Measurements from ENCODE around the gene RPL10. TPM values are rescaled to one million over a fixed set of nuclear protein-coding genes. Genes with fewer than 3 reads are reported as not detected.
A peak's percentile ranks its signal among the peaks of the same experiment; 100 is the strongest.
"Not testable (repeated sequence)": the region's sequence is repeated elsewhere in the genome, so short reads cannot be mapped to it uniquely, and the experiment has no call there.

RPL10 gene
- total RNA-seq, 1 donor from 2014 or later: 2,364 TPM

DNA sequence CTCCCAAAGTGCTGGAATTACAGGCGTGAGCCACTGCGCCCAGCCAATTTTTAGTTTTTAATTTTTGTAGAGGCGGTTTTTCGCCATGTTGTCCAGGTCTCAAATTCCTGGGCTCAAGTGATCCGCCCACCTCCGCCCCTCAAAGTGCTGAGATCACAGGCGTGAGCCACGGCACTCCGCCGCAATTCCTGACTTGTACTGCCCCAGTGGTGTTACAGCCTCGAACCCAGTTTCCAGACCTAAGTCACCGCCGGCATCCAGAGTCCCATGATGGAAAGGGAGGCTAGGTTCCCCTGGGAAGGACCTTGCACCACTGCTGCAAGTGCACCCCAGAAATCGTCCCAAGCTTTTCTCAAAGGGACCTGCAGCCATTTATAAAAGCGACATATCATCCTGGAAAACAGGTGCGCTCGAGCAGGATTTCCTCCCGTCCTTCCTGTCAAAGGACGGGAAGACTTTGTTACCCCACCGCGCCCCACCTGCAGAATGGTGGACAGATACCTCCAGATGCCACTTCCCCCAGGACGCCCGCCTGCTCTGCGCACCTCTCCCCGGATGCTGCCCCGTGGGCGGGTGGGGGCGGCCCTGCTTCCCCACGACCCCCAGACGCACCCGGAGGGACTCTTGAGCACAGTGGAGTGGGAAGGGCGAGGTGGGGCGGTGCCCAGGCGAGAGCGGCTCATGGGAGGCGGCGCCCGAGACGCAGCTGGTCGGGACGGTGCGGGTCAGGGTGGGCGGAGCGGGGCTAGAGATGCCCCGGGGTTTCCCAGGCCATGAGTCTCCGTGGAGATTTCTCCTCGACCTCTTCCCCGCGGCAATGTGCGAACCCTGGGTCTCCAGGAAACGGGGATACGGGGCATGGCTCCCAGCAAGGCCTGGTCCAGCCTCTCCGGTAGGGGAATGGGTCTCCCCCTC, 947 bp upstream of the RPL10 start:
- TF ChIP-seq, protein P1, sequence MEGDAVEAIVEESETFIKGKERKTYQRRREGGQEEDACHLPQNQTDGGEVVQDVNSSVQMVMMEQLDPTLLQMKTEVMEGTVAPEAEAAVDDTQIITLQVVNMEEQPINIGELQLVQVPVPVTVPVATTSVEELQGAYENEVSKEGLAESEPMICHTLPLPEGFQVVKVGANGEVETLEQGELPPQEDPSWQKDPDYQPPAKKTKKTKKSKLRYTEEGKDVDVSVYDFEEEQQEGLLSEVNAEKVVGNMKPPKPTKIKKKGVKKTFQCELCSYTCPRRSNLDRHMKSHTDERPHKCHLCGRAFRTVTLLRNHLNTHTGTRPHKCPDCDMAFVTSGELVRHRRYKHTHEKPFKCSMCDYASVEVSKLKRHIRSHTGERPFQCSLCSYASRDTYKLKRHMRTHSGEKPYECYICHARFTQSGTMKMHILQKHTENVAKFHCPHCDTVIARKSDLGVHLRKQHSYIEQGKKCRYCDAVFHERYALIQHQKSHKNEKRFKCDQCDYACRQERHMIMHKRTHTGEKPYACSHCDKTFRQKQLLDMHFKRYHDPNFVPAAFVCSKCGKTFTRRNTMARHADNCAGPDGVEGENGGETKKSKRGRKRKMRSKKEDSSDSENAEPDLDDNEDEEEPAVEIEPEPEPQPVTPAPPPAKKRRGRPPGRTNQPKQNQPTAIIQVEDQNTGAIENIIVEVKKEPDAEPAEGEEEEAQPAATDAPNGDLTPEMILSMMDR (IDR thresholded peaks at IDR 0.05; ENCODE audit: unreplicated experiment): no peak
- peaks cover 13% of the 10 kb centered on the region for H3K36me3 Mint-ChIP-seq (ENCODE audit: insufficient read depth)
- peaks cover 9% of the 10 kb centered on the region for H3K4me1 Mint-ChIP-seq (ENCODE audit: low read depth)
- peak overlapping the region; percentile 99 for H3K27ac Mint-ChIP-seq
- DNase-seq (ENCODE audit: low spot score, unreplicated experiment): peak; percentile 8
- H3K4me3 Mint-ChIP-seq (ENCODE audit: low read depth): peak overlapping the region; percentile 97
- no peaks in the 10 kb centered on the region for H3K27me3 Mint-ChIP-seq
- H3K9me3 Mint-ChIP-seq (ENCODE audit: low read depth): peaks cover 5% of the 10 kb centered on the region

DNA sequence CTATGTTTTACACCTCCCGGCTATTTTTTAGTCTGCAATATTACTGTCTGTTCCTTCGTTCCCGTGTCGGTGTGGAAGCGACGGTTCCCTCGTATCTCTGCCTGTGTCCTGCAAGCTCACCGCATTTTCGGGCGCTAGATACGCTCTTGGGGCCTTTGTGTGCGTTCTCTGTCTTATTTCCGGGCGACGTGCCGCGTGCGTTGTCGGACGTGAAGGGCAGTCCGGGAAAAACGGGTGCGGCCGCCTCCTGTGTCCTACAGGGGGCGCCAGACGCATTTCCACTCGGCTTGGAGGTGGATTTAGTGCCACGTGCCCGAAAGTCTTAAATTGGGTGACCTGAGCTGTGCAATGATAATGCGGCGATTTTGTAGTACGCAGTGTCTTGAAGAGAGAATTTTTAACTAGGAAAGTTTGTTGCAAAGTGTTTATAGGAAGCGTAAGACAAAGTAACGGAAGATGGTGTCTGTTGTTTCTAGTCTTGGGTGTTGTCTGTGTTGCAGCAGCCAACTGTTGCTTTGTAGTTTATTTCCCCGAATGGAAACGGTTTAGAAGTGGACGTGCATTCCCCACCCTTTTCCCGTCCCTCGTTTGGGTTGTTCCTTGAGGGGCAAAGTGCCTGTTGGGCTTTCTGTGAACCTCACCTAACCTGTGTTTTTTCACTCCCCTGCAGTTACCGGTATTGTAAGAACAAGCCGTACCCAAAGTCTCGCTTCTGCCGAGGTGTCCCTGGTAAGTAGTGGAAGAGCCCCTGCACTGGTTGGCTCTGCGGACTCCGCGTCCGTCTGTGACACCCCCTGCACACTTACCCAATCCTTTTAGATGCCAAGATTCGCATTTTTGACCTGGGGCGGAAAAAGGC, 720 bp downstream of the RPL10 start:
- Mint-ChIP-seq H3K36me3 (ENCODE audit: insufficient read depth) (peaks cover 14% of the 10 kb centered on the region), H3K27me3 (no peaks in the 10 kb centered on the region), H3K4me3 (ENCODE audit: low read depth) (peak overlapping the region; percentile 97), H3K4me1 (ENCODE audit: low read depth) (peaks cover 9% of the 10 kb centered on the region), H3K27ac (peak overlapping the region; percentile 99), H3K9me3 (ENCODE audit: low read depth) (peaks cover 10% of the 10 kb centered on the region)
- TF ChIP-seq, protein P1 (IDR thresholded peaks at IDR 0.05; ENCODE audit: unreplicated experiment): peak; percentile 80
- peak; percentile 69 for DNase-seq (ENCODE audit: low spot score, unreplicated experiment)

DNA sequence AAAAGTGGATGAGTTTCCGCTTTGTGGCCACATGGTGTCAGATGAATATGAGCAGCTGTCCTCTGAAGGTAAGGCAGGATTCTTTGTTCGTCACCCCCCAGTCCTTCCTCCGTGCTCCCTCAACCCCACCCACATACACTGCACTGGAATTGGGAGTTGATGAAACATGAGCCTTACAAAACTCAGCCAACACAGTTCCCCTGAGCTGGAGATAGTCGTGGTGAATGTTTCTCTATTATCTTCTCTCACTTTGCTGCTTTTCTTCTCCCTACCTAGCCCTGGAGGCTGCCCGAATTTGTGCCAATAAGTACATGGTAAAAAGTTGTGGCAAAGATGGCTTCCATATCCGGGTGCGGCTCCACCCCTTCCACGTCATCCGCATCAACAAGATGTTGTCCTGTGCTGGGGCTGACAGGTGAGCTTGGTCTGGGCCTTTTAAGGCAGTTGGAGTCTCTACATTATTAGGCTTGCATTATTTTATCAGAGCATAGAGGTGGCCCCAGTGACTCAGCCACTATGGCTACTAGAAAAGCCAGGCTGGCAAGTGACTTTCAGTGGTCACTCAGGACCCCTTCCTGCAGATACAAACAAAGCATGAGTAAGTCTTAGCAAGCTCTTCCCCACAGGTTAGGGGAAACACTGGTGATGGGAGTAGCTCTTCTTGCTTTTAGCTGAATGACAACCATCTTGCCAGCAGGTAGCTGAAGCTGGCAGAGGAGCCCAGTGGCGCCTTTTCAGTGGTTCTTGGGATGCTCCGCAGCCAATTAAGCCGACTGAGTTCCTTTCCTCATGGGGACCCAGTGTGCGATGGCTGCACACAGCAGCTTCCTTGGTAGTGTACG, 1.6 kb downstream of the RPL10 start:
- no peak for DNase-seq (ENCODE audit: low spot score, unreplicated experiment)
- H3K36me3 Mint-ChIP-seq (ENCODE audit: insufficient read depth): peaks cover 15% of the 10 kb centered on the region
- H3K27ac Mint-ChIP-seq: peak overlapping the region; percentile 99

DNA sequence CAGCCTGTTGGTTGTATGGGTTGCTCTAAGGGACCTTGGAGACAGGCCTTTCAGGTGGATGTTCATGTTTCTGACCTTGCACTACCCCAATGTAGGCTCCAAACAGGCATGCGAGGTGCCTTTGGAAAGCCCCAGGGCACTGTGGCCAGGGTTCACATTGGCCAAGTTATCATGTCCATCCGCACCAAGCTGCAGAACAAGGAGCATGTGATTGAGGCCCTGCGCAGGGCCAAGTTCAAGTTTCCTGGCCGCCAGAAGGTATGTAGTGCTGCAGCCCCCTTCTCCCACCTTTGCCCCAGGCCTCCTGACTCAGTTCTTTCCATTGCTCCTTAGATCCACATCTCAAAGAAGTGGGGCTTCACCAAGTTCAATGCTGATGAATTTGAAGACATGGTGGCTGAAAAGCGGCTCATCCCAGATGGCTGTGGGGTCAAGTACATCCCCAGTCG, 2.2 kb downstream of the RPL10 start:
- H3K4me3 Mint-ChIP-seq (ENCODE audit: low read depth): peak overlapping the region; percentile 97
- H3K27ac Mint-ChIP-seq: peak overlapping the region; percentile 62
- not testable (repeated sequence) for DNase-seq (ENCODE audit: low spot score, unreplicated experiment); H3K27me3 Mint-ChIP-seq; H3K4me1 Mint-ChIP-seq (ENCODE audit: low read depth)
- H3K9me3 Mint-ChIP-seq (ENCODE audit: low read depth): peaks cover 11% of the 10 kb centered on the region
- peaks cover 15% of the 10 kb centered on the region for H3K36me3 Mint-ChIP-seq (ENCODE audit: insufficient read depth)

More for the DNA sequence above, 1.6 kb downstream of the RPL10 start:
- H3K27me3 Mint-ChIP-seq: no peaks in the 10 kb centered on the region
- H3K4me3 Mint-ChIP-seq (ENCODE audit: low read depth): peak overlapping the region; percentile 97
- TF ChIP-seq, protein P1 (IDR thresholded peaks at IDR 0.05; ENCODE audit: unreplicated experiment): no peak
- H3K9me3 Mint-ChIP-seq (ENCODE audit: low read depth): peaks cover 11% of the 10 kb centered on the region
- H3K4me1 Mint-ChIP-seq (ENCODE audit: low read depth): peaks cover 9% of the 10 kb centered on the region

DNA sequence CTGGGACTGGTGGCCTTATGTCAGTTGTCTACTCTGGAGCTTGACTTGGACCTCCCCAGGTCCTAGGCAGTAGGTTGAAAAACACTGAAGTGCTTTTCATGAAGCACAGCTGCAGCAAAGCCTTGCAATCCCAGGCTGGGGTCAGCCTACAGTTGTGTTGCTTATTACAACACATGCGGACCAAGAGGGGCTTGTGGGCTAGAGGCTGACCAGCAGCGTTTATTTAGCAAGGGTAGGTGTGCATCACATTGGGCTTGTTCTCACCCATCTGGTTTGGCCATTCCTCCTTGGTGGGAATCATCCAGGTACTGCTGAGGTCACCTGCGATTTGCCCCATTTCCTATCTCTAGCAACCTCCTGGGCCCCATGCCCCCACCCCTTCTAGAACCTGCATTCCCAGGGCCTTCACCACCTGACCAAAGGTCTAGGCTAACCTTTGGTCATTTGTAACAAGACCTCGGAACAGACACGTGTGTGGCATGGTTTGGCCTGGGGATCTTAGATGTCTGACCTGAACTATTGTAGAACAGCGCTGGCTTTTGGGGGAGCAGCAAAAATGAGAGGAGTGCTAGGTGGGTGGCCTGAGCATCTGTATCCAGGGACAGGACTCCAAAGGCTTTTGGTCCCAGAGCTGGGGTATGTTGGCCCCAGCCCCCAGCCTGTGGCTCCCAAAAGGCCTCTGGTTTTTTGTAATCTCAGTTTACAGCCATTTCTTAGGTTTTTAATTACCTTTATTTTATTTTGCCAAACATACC, 3.0 kb downstream of the RPL10 start:
- H3K4me1 Mint-ChIP-seq (ENCODE audit: low read depth): peaks cover 9% of the 10 kb centered on the region
- TF ChIP-seq, protein P1 (IDR thresholded peaks at IDR 0.05; ENCODE audit: unreplicated experiment): no peak
- peaks cover 15% of the 10 kb centered on the region for H3K36me3 Mint-ChIP-seq (ENCODE audit: insufficient read depth)
- no peaks in the 10 kb centered on the region for H3K27me3 Mint-ChIP-seq
- DNase-seq (ENCODE audit: low spot score, unreplicated experiment): no peak
- H3K9me3 Mint-ChIP-seq (ENCODE audit: low read depth): peaks cover 11% of the 10 kb centered on the region
- H3K4me3 Mint-ChIP-seq (ENCODE audit: low read depth): peak overlapping the region; percentile 97
- peak overlapping the region; percentile 24 for H3K27ac Mint-ChIP-seq

Data from progenitor cell of endocrine pancreas (in vitro differentiated cells).